Measurements from ENCODE around the gene RELT. TPM values are rescaled to one million over a fixed set of nuclear protein-coding genes. Genes with fewer than 3 reads are reported as not detected.

The RELT gene
- total RNA-seq, 1 donor from 2014 or later: 3.5 TPM

GRCh38 chr11:73335204-73335923 is 40.8 kb upstream of the RELT start:
- Mint-ChIP-seq H3K9me3 (ENCODE audit: low read depth) (no peaks in the 10 kb centered on the region), H3K4me1 (ENCODE audit: low read depth) (peaks cover 62% of the 10 kb centered on the region), H3K27ac (ENCODE audit: unreplicated experiment) (peak overlapping the region; percentile 93), H3K27me3 (ENCODE audit: low read depth) (no peaks in the 10 kb centered on the region), H3K4me3 (ENCODE audit: unreplicated experiment) (peak overlapping the region; percentile 25), H3K36me3 (ENCODE audit: low read depth) (no peaks in the 10 kb centered on the region)
- TF ChIP-seq CTCF (IDR thresholded peaks at IDR 0.05): peak; percentile 91
- DNase-seq (ENCODE audit: low spot score): no peak

DNA sequence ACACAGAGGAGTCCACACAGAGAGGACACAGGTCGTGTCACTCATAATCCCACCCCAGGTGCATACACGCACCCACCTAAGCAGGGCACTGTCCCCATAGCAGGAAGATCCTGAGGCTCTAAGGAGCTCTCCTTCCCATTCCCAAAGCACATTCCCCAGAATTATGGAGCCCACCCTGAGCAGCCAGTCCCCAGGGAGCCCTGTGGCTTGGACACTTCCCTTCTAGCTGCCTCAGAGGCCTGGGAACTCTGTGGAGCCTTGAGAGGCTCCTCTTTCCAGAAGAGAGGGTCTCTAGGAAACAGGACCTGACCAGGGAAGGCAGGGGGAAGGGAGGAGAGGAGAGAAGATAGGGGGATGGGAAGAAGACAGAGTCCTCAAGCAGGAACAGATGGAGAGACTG is 38.4 kb upstream of the RELT start:
- Mint-ChIP-seq H3K27ac (ENCODE audit: unreplicated experiment) (peak overlapping the region; percentile 54), H3K9me3 (ENCODE audit: low read depth) (no peaks in the 10 kb centered on the region), H3K36me3 (ENCODE audit: low read depth) (no peaks in the 10 kb centered on the region), H3K4me3 (ENCODE audit: unreplicated experiment) (no peak overlapping the region), H3K27me3 (ENCODE audit: low read depth) (no peaks in the 10 kb centered on the region), H3K4me1 (ENCODE audit: low read depth) (peaks cover 50% of the 10 kb centered on the region)
- no peak for TF ChIP-seq CTCF (IDR thresholded peaks at IDR 0.05)
- DNase-seq (ENCODE audit: low spot score): no peak

- peak overlapping the region; percentile 54 for H3K27ac Mint-ChIP-seq (ENCODE audit: unreplicated experiment)
- peaks cover 47% of the 10 kb centered on the region for H3K4me1 Mint-ChIP-seq (ENCODE audit: low read depth)
- no peak for TF ChIP-seq CTCF (IDR thresholded peaks at IDR 0.05)
- no peaks in the 10 kb centered on the region for H3K36me3 Mint-ChIP-seq (ENCODE audit: low read depth)
- no peaks in the 10 kb centered on the region for H3K9me3 Mint-ChIP-seq (ENCODE audit: low read depth)
- no peak for DNase-seq (ENCODE audit: low spot score)
- no peak overlapping the region for H3K4me3 Mint-ChIP-seq (ENCODE audit: unreplicated experiment)
- H3K27me3 Mint-ChIP-seq (ENCODE audit: low read depth): no peaks in the 10 kb centered on the region
Measured at GRCh38 chr11:73338279-73338678, 37.9 kb upstream of the RELT start.

- no peak for DNase-seq (ENCODE audit: low spot score)
- Mint-ChIP-seq H3K4me1 (ENCODE audit: low read depth) (peaks cover 36% of the 10 kb centered on the region), H3K9me3 (ENCODE audit: low read depth) (no peaks in the 10 kb centered on the region), H3K27me3 (ENCODE audit: low read depth) (no peaks in the 10 kb centered on the region), H3K36me3 (ENCODE audit: low read depth) (no peaks in the 10 kb centered on the region), H3K4me3 (ENCODE audit: unreplicated experiment) (no peak overlapping the region), H3K27ac (ENCODE audit: unreplicated experiment) (no peak overlapping the region)
- TF ChIP-seq CTCF (IDR thresholded peaks at IDR 0.05): no peak
Measured at GRCh38 chr11:73340164-73340563, 36.0 kb upstream of the RELT start.

DNA sequence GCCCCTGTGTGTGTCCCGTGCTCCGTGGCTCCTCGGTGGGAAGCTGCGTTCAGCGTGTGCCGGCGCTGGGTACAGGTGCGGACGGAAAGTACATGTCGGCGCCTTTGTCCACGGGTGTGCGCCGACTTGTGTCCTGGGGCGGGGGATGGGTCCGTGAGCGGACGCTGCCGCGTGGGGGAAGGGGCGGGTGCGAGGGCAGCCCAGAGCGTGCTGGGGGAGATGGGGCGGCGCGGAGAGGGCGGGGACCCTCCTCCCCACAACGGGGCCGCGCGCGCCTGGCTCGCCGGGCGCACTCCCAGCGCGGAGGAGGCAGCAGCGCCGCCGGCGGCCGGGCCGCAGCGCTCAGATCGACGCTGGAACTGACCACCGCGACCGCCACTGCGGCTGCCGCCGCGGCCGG is 33.6 kb upstream of the RELT start:
- Mint-ChIP-seq H3K4me3 (ENCODE audit: unreplicated experiment) (no peak overlapping the region), H3K27me3 (ENCODE audit: low read depth) (no peaks in the 10 kb centered on the region), H3K27ac (ENCODE audit: unreplicated experiment) (peak overlapping the region; percentile 32), H3K36me3 (ENCODE audit: low read depth) (peaks cover 6% of the 10 kb centered on the region), H3K9me3 (ENCODE audit: low read depth) (no peaks in the 10 kb centered on the region), H3K4me1 (ENCODE audit: low read depth) (peaks cover 35% of the 10 kb centered on the region)
- peak; percentile 39 for TF ChIP-seq CTCF (IDR thresholded peaks at IDR 0.05)
- no peak for DNase-seq (ENCODE audit: low spot score)
